ENCODE results near the gene IKZF1.

IKZF1 gene

DNA sequence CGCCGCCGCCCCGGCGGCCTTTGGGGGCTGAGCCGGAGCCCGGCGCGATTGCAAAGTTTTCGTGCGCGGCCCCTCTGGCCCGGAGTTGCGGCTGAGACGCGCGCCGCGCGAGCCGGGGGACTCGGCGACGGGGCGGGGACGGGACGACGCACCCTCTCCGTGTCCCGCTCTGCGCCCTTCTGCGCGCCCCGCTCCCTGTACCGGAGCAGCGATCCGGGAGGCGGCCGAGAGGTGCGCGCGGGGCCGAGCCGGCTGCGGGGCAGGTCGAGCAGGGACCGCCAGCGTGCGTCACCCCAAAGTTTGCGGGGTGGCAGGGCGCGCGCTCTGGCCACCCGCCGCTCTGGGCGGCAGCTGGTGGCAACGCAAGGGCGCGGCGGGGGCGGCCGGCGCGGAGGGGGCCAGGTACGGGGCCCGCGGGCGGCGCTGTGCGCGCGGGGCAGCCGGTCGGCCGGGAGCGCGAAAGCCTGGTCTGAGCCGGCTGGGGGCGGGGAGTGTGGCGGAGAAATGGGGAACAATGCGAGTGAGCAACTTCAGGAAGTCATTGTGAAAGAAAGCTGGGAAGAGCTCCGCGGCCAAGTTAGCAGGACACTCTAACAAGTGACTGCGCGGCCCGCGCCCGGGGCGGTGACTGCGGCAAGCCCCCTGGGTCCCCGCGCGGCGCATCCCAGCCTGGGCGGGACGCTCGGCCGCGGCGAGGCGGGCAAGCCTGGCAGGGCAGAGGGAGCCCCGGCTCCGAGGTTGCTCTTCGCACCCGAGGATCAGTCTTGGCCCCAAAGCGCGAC, at the start of gene IKZF1:
Gene IKZF1 (plus strand): TSS at position 588 of the 782 bp plus-strand sequence. CDS start 14,346 bp downstream, outside the sequence.
- no peak within 1 kb of the TSS for H3K4me3 ChIP-seq (replicated peaks; ENCODE audit: low read depth, low read length)
- DNase-seq (ENCODE audit: extremely low read depth, low read depth), result no peak
- TF ChIP-seq, protein P1, sequence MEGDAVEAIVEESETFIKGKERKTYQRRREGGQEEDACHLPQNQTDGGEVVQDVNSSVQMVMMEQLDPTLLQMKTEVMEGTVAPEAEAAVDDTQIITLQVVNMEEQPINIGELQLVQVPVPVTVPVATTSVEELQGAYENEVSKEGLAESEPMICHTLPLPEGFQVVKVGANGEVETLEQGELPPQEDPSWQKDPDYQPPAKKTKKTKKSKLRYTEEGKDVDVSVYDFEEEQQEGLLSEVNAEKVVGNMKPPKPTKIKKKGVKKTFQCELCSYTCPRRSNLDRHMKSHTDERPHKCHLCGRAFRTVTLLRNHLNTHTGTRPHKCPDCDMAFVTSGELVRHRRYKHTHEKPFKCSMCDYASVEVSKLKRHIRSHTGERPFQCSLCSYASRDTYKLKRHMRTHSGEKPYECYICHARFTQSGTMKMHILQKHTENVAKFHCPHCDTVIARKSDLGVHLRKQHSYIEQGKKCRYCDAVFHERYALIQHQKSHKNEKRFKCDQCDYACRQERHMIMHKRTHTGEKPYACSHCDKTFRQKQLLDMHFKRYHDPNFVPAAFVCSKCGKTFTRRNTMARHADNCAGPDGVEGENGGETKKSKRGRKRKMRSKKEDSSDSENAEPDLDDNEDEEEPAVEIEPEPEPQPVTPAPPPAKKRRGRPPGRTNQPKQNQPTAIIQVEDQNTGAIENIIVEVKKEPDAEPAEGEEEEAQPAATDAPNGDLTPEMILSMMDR (IDR thresholded peaks at IDR 0.05; ENCODE audit: low read depth, low read length, missing control alignments), result no peak

DNA sequence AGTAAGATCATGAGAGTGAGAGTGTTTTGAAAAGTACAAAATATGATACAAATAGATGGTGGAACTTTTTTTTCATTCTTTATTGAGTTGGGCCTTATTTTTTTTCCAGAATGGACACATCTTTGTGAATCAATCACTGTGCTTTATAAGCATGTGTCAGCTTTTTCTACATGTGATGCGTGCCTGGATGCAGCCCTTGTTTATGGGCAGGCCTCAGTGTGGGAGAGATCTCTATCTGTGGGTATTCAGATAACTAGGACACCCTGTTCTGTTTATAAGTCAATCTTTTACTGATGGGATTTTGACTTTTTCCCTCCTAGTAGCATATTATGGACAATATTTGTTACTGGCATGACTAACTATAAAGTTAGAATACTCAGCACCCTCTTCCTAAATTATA, 42.9 kb upstream of the IKZF1 start:
- H3K4me3 ChIP-seq (replicated peaks; ENCODE audit: low read depth, low read length), result no peak overlapping the region
- TF ChIP-seq, protein P1 (IDR thresholded peaks at IDR 0.05; ENCODE audit: low read depth, low read length, missing control alignments), result no peak
- no peak for DNase-seq (ENCODE audit: extremely low read depth, low read depth)

GRCh38 chr7:50262446-50262845, 42.1 kb upstream of the IKZF1 start:
- no peak overlapping the region for H3K4me3 ChIP-seq (replicated peaks; ENCODE audit: low read depth, low read length)
- DNase-seq (ENCODE audit: extremely low read depth, low read depth), result no peak
- TF ChIP-seq, protein P1 (IDR thresholded peaks at IDR 0.05; ENCODE audit: low read depth, low read length, missing control alignments), result no peak

GRCh38 chr7:50262916-50263690, 41.4 kb upstream of the IKZF1 start:
- no peak overlapping the region for H3K4me3 ChIP-seq (replicated peaks; ENCODE audit: low read depth, low read length)
- DNase-seq (ENCODE audit: extremely low read depth, low read depth), result no peak
- TF ChIP-seq, protein P1 (IDR thresholded peaks at IDR 0.05; ENCODE audit: low read depth, low read length, missing control alignments), result no peak

- no peak for DNase-seq (ENCODE audit: extremely low read depth, low read depth)
- no peak overlapping the region for H3K4me3 ChIP-seq (replicated peaks; ENCODE audit: low read depth, low read length)
- TF ChIP-seq, protein P1 (IDR thresholded peaks at IDR 0.05; ENCODE audit: low read depth, low read length, missing control alignments), result no peak
These were observed 39.6 kb upstream of the IKZF1 start for GRCh38 chr7:50264908-50265307.

- TF ChIP-seq, protein P1 (IDR thresholded peaks at IDR 0.05; ENCODE audit: low read depth, low read length, missing control alignments), result no peak
- no peak for DNase-seq (ENCODE audit: extremely low read depth, low read depth)
- no peak overlapping the region for H3K4me3 ChIP-seq (replicated peaks; ENCODE audit: low read depth, low read length)
These were observed 38.4 kb upstream of the IKZF1 start for GRCh38 chr7:50265968-50266634.
